HEK293 (cell line): ENCODE results near the gene GOPC.
A peak's percentile ranks its signal among the peaks of the same experiment; 100 is the strongest.

ENCODE experiments used
- CTCF ChIA-PET: fragments of 350-600 bp; formaldehyde crosslinking; extraction: SDS; loops from one replicate; lab custom pipeline; 2021; ENCODE audit warnings: antibody characterized with exemption; lab: Yijun Ruan, JAX
- POLR2A ChIA-PET: fragments of 300-600 bp; formaldehyde crosslinking; extraction: SDS; loops from one replicate; lab custom pipeline; 2020; ENCODE audit warnings: antibody characterized with exemption, inconsistent platforms; lab: Yijun Ruan, JAX
- H3K27ac ChIP-seq: fragments of 200-500 bp; sonication (Bioruptor generic); 2 replicates; pipeline ENCODE4 v1.5.1; 2014; ENCODE audit warnings: low read depth, low read length, control low read depth, inconsistent platforms; ENCODE audit errors: extremely low read depth
- H3K36me3 ChIP-seq, 2 experiments: fragments of 200-500 bp in 1 of 2; sonication (Bioruptor generic) in 1 of 2; 1 replicate in 1 of 2; 2 replicates in 1 of 2; pipeline ENCODE4 v1.5.1; 2014 to 2017; ENCODE audit warnings: inconsistent platforms in 2 of 2, low read length in 2 of 2; ENCODE audit not compliant: control insufficient read depth in 2 of 2, insufficient read depth in 1 of 2
- H3K4me1 ChIP-seq: fragments of 200-500 bp; sonication (Bioruptor generic); 2 replicates; pipeline ENCODE4 v1.5.1; 2014; ENCODE audit warnings: mild to moderate bottlenecking, low read length, inconsistent platforms; ENCODE audit not compliant: control insufficient read depth, insufficient read depth
- H3K4me3 ChIP-seq: 2 replicates; pipeline ENCODE4 v1.5.1; 2011; ENCODE audit warnings: low read depth, mild to moderate bottlenecking, control low read depth, low read length, moderate library complexity
- H3K9me3 ChIP-seq: fragments of 200-500 bp; sonication (Bioruptor generic); 2 replicates; pipeline ENCODE4 v1.5.1; 2014; ENCODE audit warnings: low read depth, low read length, inconsistent platforms; ENCODE audit not compliant: control insufficient read depth, insufficient read depth
- BCL11B ChIP-seq: fragments of 450-650 bp; formaldehyde crosslinking; IDR thresholded peaks from 2 replicates; pipeline ENCODE4 v1.5.1; 2016; ENCODE audit warnings: low read depth, missing biosample characterization, missing genetic modification characterization
- PRDM1 ChIP-seq: fragments of 450-650 bp; formaldehyde crosslinking; IDR thresholded peaks from 2 replicates; pipeline ENCODE4; 2016; ENCODE audit warnings: missing biosample characterization, missing genetic modification characterization
- ZFHX2 ChIP-seq: fragments of 450-650 bp; formaldehyde crosslinking; conservative IDR thresholded peaks from 2 replicates; pipeline ENCODE4 v1.5.1; 2016; ENCODE audit warnings: missing biosample characterization, missing genetic modification characterization
- ZNF114 ChIP-seq: fragments of 450-650 bp; formaldehyde crosslinking; IDR thresholded peaks from 2 replicates; pipeline ENCODE4 v1.5.0; 2017; ENCODE audit warnings: missing biosample characterization, missing genetic modification characterization
- ZNF501 ChIP-seq: fragments of 450-650 bp; formaldehyde crosslinking; IDR thresholded peaks from 2 replicates; pipeline ENCODE4 v1.5.1; 2016; ENCODE audit warnings: missing biosample characterization, missing genetic modification characterization
- ZNF521 ChIP-seq: fragments of 450-650 bp; formaldehyde crosslinking; IDR thresholded peaks from 2 replicates; pipeline ENCODE4 v1.5.1; 2017; ENCODE audit warnings: missing biosample characterization, mild to moderate bottlenecking, missing genetic modification characterization
- ZNF555 ChIP-seq: fragments of 450-650 bp; formaldehyde crosslinking; conservative IDR thresholded peaks from 2 replicates; pipeline ENCODE4 v1.5.1; 2017; ENCODE audit warnings: missing biosample characterization, mild to moderate bottlenecking, missing genetic modification characterization, inconsistent platforms
- ZNF600 ChIP-seq: fragments of 450-650 bp; formaldehyde crosslinking; IDR thresholded peaks from 2 replicates; pipeline ENCODE4 v1.5.1; 2016; ENCODE audit warnings: missing biosample characterization, missing genetic modification characterization
- ZNF654 ChIP-seq: fragments of 450-650 bp; formaldehyde crosslinking; IDR thresholded peaks from 2 replicates; pipeline ENCODE4 v1.5.1; 2016; ENCODE audit warnings: low read depth, missing biosample characterization, missing genetic modification characterization
- ZNF660 ChIP-seq: fragments of 450-650 bp; IDR thresholded peaks from 2 replicates; pipeline ENCODE4 v1.5.1; 2018; ENCODE audit warnings: missing biosample characterization, mild to moderate bottlenecking, missing genetic modification characterization
- TF ChIP-seq, protein P1 (sequence below): fragments of 450-650 bp; formaldehyde crosslinking; IDR thresholded peaks from 2 replicates; pipeline ENCODE4 v1.5.1; 2016; ENCODE audit warnings: missing biosample characterization, missing genetic modification characterization
- TF ChIP-seq, protein P2 (sequence below): fragments of 450-650 bp; formaldehyde crosslinking; IDR thresholded peaks from 2 replicates; pipeline ENCODE4 v1.5.1; 2016; ENCODE audit warnings: missing biosample characterization, missing genetic modification characterization
- TF ChIP-seq, protein P3 (sequence below): fragments of 450-650 bp; formaldehyde crosslinking; IDR thresholded peaks from 2 replicates; pipeline ENCODE4 v1.5.1; 2017; ENCODE audit warnings: missing biosample characterization, mild to moderate bottlenecking, missing genetic modification characterization, moderate library complexity
- TF ChIP-seq, protein P4 (sequence below): fragments of 450-650 bp; formaldehyde crosslinking; IDR thresholded peaks from 2 replicates; pipeline ENCODE4 v1.5.1; 2016; ENCODE audit warnings: missing biosample characterization, missing genetic modification characterization

The GOPC gene

DNA sequence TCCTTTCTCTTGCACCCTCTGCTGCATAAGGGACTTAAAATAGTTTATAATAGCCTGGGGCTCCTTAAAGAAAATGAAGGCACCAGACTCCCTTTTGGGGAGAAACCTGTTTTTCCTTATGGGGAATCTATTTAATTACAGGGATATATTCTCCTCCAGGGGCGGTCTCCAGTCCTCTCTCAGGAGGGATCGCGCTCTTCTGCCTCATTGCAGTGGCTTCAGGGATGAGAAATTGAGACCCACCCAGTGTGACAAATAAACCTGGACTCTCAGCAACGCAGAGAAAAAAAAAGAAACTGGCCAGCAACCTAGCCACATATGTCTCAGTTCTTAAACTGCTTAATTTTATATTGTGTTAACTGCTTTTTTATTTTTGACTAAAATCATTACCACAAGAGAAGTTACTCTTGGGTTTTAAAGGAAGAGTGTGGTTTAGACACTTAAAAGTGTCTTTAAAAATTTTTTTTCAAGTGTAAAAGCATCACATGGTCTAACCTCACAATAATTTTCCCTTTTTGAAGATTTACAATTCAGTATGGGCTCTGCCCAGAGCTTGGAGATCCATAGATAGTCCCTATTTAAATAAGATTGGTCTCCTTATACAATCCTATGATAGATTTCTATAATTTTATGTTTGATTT is 11.7 kb upstream of the GOPC start (continued):
- TF ChIP-seq BCL11B (tag by site-specific recombination) (no peak), ZNF114 (tag by site-specific recombination) (no peak), ZFHX2 (tag by site-specific recombination) (no peak)
- TF ChIP-seq, protein P1, sequence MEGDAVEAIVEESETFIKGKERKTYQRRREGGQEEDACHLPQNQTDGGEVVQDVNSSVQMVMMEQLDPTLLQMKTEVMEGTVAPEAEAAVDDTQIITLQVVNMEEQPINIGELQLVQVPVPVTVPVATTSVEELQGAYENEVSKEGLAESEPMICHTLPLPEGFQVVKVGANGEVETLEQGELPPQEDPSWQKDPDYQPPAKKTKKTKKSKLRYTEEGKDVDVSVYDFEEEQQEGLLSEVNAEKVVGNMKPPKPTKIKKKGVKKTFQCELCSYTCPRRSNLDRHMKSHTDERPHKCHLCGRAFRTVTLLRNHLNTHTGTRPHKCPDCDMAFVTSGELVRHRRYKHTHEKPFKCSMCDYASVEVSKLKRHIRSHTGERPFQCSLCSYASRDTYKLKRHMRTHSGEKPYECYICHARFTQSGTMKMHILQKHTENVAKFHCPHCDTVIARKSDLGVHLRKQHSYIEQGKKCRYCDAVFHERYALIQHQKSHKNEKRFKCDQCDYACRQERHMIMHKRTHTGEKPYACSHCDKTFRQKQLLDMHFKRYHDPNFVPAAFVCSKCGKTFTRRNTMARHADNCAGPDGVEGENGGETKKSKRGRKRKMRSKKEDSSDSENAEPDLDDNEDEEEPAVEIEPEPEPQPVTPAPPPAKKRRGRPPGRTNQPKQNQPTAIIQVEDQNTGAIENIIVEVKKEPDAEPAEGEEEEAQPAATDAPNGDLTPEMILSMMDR (tag by site-specific recombination), result no peak
- TF ChIP-seq, all 188 proteins: peak for 0

DNA sequence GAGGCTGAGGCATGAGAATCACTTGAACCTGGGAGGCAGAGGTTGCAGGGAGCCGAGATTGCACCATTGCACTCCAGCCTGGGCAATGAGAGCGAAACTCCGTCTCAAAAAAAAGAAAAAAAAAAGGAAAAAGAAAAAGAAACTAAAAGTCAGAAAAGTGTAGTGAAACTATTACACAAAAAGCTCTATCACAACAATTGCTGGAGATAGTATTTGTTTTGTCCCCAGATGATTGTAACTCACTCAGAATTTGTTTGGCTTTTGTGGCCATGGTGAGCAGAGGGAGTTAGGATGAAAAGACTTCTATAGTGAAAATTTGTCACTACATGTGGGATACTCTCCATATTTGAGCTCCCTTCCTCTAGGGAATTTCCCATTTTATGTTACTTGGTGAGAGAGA is 5.2 kb upstream of the GOPC start:
- Histone ChIP-seq H3K4me3 (no peak overlapping the region), H3K9me3 (no peaks in the 10 kb centered on the region), H3K4me1 (no peaks in the 10 kb centered on the region), H3K36me3 (no peaks in the 10 kb centered on the region)
- ChIA-PET POLR2A (no interaction called here), CTCF (interaction anchor here (0.7 to 3.9 kb wide), 3 partner anchors 158 to 263 kb away, joined by 3 to 27 read pairs (median 10); no protein-coding TSS in a partner anchor)
- TF ChIP-seq PRDM1 (tag by site-specific recombination) (peak; percentile 26; the same call in 1 of the 2 replicates), ZNF521 (tag by site-specific recombination) (no peak), ZFHX2 (tag by site-specific recombination) (no peak), ZNF501 (tag by site-specific recombination) (no peak), ZNF555 (tag by site-specific recombination) (no peak)
- TF ChIP-seq, protein P2, sequence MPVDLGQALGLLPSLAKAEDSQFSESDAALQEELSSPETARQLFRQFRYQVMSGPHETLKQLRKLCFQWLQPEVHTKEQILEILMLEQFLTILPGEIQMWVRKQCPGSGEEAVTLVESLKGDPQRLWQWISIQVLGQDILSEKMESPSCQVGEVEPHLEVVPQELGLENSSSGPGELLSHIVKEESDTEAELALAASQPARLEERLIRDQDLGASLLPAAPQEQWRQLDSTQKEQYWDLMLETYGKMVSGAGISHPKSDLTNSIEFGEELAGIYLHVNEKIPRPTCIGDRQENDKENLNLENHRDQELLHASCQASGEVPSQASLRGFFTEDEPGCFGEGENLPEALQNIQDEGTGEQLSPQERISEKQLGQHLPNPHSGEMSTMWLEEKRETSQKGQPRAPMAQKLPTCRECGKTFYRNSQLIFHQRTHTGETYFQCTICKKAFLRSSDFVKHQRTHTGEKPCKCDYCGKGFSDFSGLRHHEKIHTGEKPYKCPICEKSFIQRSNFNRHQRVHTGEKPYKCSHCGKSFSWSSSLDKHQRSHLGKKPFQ (tag by site-specific recombination), result no peak
- TF ChIP-seq, protein P1 (tag by site-specific recombination), result no peak
- TF ChIP-seq, protein P3, sequence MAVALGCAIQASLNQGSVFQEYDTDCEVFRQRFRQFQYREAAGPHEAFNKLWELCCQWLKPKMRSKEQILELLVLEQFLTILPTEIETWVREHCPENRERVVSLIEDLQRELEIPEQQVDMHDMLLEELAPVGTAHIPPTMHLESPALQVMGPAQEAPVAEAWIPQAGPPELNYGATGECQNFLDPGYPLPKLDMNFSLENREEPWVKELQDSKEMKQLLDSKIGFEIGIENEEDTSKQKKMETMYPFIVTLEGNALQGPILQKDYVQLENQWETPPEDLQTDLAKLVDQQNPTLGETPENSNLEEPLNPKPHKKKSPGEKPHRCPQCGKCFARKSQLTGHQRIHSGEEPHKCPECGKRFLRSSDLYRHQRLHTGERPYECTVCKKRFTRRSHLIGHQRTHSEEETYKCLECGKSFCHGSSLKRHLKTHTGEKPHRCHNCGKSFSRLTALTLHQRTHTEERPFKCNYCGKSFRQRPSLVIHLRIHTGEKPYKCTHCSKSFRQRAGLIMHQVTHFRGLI (tag by site-specific recombination), result no peak
- TF ChIP-seq, all 188 proteins: peak for 1
- no peak overlapping the region for H3K27ac ChIP-seq

DNA sequence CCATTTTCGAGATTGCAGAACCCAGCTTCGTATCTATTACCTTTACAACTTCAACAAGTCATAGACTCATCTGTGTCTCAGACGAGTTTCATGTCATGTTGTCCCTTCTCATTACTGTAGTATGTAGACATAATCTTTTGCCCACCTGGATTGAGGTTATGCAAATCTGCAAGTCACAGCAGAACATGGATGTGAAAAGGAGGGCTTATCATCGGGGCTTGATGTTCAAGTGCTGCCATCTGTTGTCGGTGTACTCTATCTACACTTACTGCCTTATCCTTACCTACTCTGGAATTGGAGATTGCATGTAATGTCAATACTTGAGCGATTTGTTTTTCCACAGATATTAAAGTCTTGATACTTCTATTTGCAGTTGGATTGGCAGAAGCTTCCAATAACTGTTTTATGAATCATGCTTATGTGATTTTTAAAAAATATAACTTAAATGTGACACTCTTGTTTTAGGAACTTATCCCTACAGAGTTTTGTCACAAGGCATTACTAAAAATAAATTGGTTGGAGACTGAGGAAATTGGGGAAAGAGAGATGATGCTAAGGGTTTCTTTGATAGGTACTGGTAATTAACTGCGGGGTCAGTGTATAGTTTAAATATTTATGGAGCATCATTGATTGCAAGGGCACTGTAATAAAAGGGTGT is 3.0 kb upstream of the GOPC start:
- Histone ChIP-seq H3K4me3 (no peak overlapping the region), H3K9me3 (no peaks in the 10 kb centered on the region), H3K36me3 (no peaks in the 10 kb centered on the region), H3K4me1 (no peaks in the 10 kb centered on the region), H3K27ac (no peak overlapping the region)
- ChIA-PET POLR2A (no interaction called here), CTCF (interaction anchor here (0.6 to 4.5 kb wide), 46 partner anchors 8 to 1363 kb away, joined by 3 to 106 read pairs (median 4); partner anchors contain the start of gene DCBLD1)
- TF ChIP-seq ZNF654 (tag by site-specific recombination) (peak; percentile 93), ZNF660 (tag by site-specific recombination) (peak; percentile 44; the same call in 1 of the 2 replicates), ZNF600 (peak; percentile 59; the same call in 1 of the 2 replicates)
- TF ChIP-seq, protein P1 (tag by site-specific recombination), result peak; percentile 65
- TF ChIP-seq, protein P4, sequence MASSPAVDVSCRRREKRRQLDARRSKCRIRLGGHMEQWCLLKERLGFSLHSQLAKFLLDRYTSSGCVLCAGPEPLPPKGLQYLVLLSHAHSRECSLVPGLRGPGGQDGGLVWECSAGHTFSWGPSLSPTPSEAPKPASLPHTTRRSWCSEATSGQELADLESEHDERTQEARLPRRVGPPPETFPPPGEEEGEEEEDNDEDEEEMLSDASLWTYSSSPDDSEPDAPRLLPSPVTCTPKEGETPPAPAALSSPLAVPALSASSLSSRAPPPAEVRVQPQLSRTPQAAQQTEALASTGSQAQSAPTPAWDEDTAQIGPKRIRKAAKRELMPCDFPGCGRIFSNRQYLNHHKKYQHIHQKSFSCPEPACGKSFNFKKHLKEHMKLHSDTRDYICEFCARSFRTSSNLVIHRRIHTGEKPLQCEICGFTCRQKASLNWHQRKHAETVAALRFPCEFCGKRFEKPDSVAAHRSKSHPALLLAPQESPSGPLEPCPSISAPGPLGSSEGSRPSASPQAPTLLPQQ, result 0 out of 2 replicates have a peak, but pooled peaks have one; percentile 18
